OCI-LY1 (cell line): ENCODE measurements around the gene SP6.

Source experiments
- H2AFZ ChIP-seq: fragments of 200-600 bp; sonication (generic), shearing (Covaris generic); 2 replicates; pipeline ENCODE4 v1.6.0; 2014; ENCODE audit warnings: antibody characterized with exemption, mild to moderate bottlenecking, low read length
- H3F3A ChIP-seq: fragments of 200-600 bp; sonication (generic), shearing (Covaris generic); 2 replicates; pipeline ENCODE4 v1.6.0; 2014; ENCODE audit warnings: mild to moderate bottlenecking, antibody characterized with exemption, low read length, moderate library complexity; ENCODE audit not compliant: insufficient read depth
- H3K27ac ChIP-seq: fragments of 200-600 bp; sonication (generic); 2 replicates; pipeline ENCODE4 v1.5.1; 2014; ENCODE audit warnings: low read length, mixed run types, mild to moderate bottlenecking, low read depth; ENCODE audit not compliant: poor library complexity, severe bottlenecking
- H3K27me3 ChIP-seq: fragments of 200-600 bp; sonication (generic); 2 replicates; pipeline ENCODE4 v1.6.0; 2014; ENCODE audit warnings: antibody characterized with exemption, mild to moderate bottlenecking, low read length, moderate library complexity; ENCODE audit not compliant: insufficient read depth
- H3K36me3 ChIP-seq: fragments of 200-600 bp; sonication (generic); 2 replicates; pipeline ENCODE4 v1.6.1; 2014; ENCODE audit warnings: mild to moderate bottlenecking, antibody characterized with exemption, low read length, moderate library complexity, mixed read lengths; ENCODE audit not compliant: insufficient read depth
- H3K4me1 ChIP-seq: fragments of 200-600 bp; sonication (generic); 2 replicates; pipeline ENCODE4 v1.5.1; 2014; ENCODE audit warnings: mild to moderate bottlenecking, low read length, moderate library complexity; ENCODE audit not compliant: insufficient read depth, severe bottlenecking
- H3K4me2 ChIP-seq: fragments of 200-600 bp; sonication (generic), shearing (Covaris generic); 2 replicates; pipeline ENCODE4 v1.6.1; 2014; ENCODE audit warnings: low read length
- H3K4me3 ChIP-seq: fragments of 200-600 bp; sonication (generic); 2 replicates; pipeline ENCODE4 v1.5.1; 2014; ENCODE audit warnings: low read length, low read depth, mild to moderate bottlenecking, mixed read lengths; ENCODE audit not compliant: poor library complexity, severe bottlenecking
- H3K79me2 ChIP-seq: fragments of 200-600 bp; shearing (Covaris generic); 2 replicates; pipeline ENCODE4 v1.6.1; 2016; ENCODE audit warnings: mixed run types, low read length, mixed read lengths; ENCODE audit not compliant: insufficient read depth
- H3K9ac ChIP-seq: fragments of 200-600 bp; sonication (generic), shearing (Covaris generic); 2 replicates; pipeline ENCODE4 v1.6.1; 2014; ENCODE audit warnings: mild to moderate bottlenecking, low read length, mixed read lengths
- H3K9me2 ChIP-seq: fragments of 200-600 bp; sonication (generic), shearing (Covaris generic); 2 replicates; pipeline ENCODE4 v1.6.1; 2014; ENCODE audit warnings: low read depth, mild to moderate bottlenecking, low read length, mixed read lengths
- H3K9me3 ChIP-seq: fragments of 200-600 bp; shearing (Covaris generic); 2 replicates; pipeline ENCODE4 v1.6.1; 2014; ENCODE audit warnings: low read length, mixed read lengths
- H4K20me1 ChIP-seq: fragments of 200-600 bp; sonication (generic), shearing (Covaris generic); 2 replicates; pipeline ENCODE4 v1.6.0; 2016; ENCODE audit warnings: mild to moderate bottlenecking, low read length; ENCODE audit not compliant: insufficient read depth
- EZH2 ChIP-seq: fragments of 200-600 bp; sonication (generic), shearing (Covaris generic); IDR thresholded peaks from 2 replicates; pipeline ENCODE4 v1.8.0; 2017; ENCODE audit warnings: borderline replicate concordance, mixed run types, mild to moderate bottlenecking, antibody characterized with exemption, low read length, moderate library complexity, mixed read lengths
- TF ChIP-seq, protein P1 (sequence below): fragments of 200-600 bp; sonication (generic), shearing (Covaris generic); IDR thresholded peaks from 2 replicates; pipeline ENCODE4 v1.5.1; 2017; ENCODE audit warnings: mild to moderate bottlenecking, antibody characterized with exemption, low read length, moderate library complexity, mixed read lengths

The SP6 gene

DNA sequence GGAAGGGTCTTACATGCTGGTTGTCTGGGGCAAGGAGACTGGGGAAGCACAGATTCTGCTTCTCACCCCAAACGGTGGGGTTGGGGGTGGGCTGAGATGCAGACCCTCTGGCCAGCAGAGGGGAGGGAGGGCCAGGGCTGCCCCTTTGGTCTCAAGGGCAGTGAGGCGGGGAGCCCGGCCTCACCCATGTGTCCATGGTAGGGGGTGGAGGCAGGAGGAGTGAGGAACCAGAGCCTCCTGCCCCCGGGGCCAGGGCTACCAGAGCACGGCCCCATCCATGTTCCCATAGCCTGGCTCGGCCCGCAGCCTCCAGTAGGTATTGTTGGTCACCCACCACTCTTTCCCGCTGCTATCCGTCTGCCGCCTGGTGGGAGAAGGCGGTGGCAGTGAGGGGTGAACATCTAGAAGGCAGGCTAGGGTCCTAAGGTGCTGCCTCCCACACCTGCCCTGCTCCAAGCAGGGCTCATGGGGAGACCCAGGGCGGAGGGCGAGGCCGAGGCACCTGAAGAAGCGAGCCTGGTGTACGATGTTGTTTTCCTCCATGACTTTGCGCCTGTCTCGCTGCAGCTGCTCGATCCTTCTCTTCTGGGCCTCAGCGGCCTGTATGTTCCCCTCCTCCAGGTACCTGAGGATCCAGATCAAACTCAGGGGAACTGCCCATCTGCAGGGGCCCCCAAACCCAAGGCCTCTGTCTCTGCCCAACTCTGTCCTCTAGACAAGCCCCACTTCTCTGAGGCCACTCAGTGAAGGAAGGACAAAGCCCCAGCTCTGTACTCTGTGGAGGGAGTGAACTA is 42.7 kb downstream of the SP6 start:
- H2AFZ ChIP-seq = no peak overlapping the region
- H3K4me2 ChIP-seq = no peak overlapping the region
- H3K79me2 ChIP-seq = no peaks in the 10 kb centered on the region
- no peak overlapping the region for H3K27ac ChIP-seq
- no peak overlapping the region for H3K4me3 ChIP-seq
- no peak overlapping the region for H3K9ac ChIP-seq
- no peaks in the 10 kb centered on the region for H4K20me1 ChIP-seq
- H3K4me1 ChIP-seq = no peaks in the 10 kb centered on the region
- H3K9me2 ChIP-seq = no peaks in the 10 kb centered on the region
- H3K36me3 ChIP-seq = peaks cover 41% of the 10 kb centered on the region
- no peaks in the 10 kb centered on the region for H3K9me3 ChIP-seq
- H3K27me3 ChIP-seq = no peaks in the 10 kb centered on the region
- no peak for TF ChIP-seq EZH2
- TF ChIP-seq, protein P1, sequence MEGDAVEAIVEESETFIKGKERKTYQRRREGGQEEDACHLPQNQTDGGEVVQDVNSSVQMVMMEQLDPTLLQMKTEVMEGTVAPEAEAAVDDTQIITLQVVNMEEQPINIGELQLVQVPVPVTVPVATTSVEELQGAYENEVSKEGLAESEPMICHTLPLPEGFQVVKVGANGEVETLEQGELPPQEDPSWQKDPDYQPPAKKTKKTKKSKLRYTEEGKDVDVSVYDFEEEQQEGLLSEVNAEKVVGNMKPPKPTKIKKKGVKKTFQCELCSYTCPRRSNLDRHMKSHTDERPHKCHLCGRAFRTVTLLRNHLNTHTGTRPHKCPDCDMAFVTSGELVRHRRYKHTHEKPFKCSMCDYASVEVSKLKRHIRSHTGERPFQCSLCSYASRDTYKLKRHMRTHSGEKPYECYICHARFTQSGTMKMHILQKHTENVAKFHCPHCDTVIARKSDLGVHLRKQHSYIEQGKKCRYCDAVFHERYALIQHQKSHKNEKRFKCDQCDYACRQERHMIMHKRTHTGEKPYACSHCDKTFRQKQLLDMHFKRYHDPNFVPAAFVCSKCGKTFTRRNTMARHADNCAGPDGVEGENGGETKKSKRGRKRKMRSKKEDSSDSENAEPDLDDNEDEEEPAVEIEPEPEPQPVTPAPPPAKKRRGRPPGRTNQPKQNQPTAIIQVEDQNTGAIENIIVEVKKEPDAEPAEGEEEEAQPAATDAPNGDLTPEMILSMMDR = no peak
- H3F3A ChIP-seq = no peaks in the 10 kb centered on the region

GRCh38 chr17:47807421-47807820 is 43.5 kb downstream of the SP6 start:
- H3K36me3 ChIP-seq = peaks cover 36% of the 10 kb centered on the region; the same call in 1 of the 2 replicates
- H4K20me1 ChIP-seq = no peaks in the 10 kb centered on the region
- H2AFZ ChIP-seq = no peak overlapping the region
- no peak overlapping the region for H3K4me2 ChIP-seq
- H3K79me2 ChIP-seq = no peaks in the 10 kb centered on the region
- H3K27ac ChIP-seq = no peak overlapping the region
- TF ChIP-seq EZH2 = no peak
- TF ChIP-seq, protein P1 = no peak
- H3K9me2 ChIP-seq = no peaks in the 10 kb centered on the region
- no peaks in the 10 kb centered on the region for H3K9me3 ChIP-seq
- H3K27me3 ChIP-seq = no peaks in the 10 kb centered on the region
- no peaks in the 10 kb centered on the region for H3K4me1 ChIP-seq
- no peak overlapping the region for H3K9ac ChIP-seq
- no peaks in the 10 kb centered on the region for H3F3A ChIP-seq
- no peak overlapping the region for H3K4me3 ChIP-seq

GRCh38 chr17:47806913-47807255 is 44.1 kb downstream of the SP6 start:
- Histone ChIP-seq H3K9me3 (no peaks in the 10 kb centered on the region), H3K4me1 (no peaks in the 10 kb centered on the region), H3K36me3 (peaks cover 34% of the 10 kb centered on the region; the same call in 1 of the 2 replicates), H3K4me3 (no peak overlapping the region), H3K9me2 (no peaks in the 10 kb centered on the region), H3K9ac (no peak overlapping the region), H3K27me3 (no peaks in the 10 kb centered on the region), H3K79me2 (no peaks in the 10 kb centered on the region), H2AFZ (no peak overlapping the region), H4K20me1 (no peaks in the 10 kb centered on the region), H3K4me2 (no peak overlapping the region), H3K27ac (no peak overlapping the region), H3F3A (no peaks in the 10 kb centered on the region)
- TF ChIP-seq, protein P1 = no peak
- TF ChIP-seq EZH2 = no peak
